EH (cell line): Measurements from ENCODE around the gene GATD1.
A peak's percentile ranks its signal among the peaks of the same experiment; 100 is the strongest.

Experiments used
- DNase-seq: peaks from one replicate; pipeline ENCODE4 v3.0.0-alpha.2; 2015; ENCODE audit warnings: low read depth

Gene GATD1

DNA sequence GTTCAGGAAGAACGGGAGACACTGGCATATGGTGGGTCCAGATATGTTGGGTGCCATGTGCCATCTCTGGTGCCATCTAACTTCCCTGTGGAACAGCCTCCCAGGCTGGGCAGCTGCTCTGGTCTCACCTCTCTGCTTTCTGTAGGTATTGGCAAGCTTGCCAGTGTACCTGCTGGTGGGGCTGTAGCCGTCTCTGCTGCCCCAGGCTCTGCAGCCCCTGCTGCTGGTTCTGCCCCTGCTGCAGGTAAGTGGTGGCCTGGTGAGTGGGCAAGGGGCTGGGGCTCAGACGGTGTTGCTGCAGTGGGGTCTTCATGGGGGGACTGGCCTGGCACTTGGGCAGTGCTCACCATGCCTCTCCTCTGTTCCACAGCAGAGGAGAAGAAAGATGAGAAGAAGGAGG, 35.1 kb upstream of the GATD1 start:
- no peak for DNase-seq

DNA sequence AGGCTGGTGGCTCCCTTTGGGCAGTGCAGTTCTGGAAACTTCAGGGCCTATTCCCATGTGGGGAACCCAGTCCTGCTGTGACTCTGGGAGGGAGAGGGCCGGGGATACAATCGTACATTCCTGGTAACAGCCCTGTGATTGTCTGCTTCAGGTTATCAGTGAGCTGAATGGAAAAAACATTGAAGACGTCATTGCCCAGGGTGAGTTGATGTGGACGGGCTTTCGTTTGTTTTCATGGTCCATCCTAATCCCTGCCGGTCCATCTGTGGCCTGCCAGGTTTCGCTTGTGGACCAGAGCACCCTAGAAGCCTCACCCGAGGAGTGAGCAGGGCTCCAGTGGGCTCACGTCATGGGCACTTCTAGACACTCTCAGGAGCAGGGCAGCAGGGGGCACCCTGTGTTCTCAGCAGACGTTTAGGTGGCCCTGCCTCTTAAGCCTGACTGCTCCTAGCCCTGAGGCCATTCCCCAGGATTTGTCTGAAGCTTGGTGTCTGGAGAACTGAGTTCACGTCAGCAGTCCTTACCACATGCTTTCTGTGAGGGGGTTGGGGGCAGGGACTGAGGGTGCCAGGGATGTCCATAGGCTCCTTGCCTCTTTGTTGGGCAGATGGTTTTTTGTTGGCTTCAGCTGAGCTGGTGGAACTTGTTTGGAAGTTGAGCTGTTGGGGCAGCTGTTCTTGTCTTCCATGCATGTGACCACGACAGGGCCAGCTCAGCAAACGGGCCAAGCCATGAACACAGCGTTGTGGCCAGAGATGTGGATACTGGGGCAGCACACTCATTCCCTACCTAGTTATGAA, 34.4 kb upstream of the GATD1 start:
- DNase-seq, result peak; percentile 42

DNA sequence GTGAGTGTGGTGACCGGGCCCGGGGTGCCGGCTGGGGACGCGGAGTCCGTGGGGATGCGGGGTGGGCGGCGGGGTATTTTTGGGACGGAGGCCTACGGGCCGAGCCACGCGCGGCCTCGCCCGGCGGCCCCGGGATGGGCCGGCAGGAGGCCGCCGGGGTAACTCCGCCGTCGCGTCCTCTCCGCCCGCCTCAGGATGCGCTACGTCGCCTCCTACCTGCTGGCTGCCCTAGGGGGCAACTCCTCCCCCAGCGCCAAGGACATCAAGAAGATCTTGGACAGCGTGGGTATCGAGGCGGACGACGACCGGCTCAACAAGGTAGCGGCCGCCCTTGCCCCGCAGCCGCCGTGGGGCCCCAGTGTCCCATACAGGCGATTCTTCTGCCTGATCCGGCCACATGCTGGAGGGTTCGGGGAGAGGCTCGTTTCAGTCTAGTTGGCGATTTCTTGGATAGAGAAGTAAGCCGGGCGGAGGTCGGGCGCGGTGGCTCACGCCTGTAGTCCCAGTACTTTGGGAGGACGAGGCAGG, 32.8 kb upstream of the GATD1 start:
- DNase-seq, result no peak

DNA sequence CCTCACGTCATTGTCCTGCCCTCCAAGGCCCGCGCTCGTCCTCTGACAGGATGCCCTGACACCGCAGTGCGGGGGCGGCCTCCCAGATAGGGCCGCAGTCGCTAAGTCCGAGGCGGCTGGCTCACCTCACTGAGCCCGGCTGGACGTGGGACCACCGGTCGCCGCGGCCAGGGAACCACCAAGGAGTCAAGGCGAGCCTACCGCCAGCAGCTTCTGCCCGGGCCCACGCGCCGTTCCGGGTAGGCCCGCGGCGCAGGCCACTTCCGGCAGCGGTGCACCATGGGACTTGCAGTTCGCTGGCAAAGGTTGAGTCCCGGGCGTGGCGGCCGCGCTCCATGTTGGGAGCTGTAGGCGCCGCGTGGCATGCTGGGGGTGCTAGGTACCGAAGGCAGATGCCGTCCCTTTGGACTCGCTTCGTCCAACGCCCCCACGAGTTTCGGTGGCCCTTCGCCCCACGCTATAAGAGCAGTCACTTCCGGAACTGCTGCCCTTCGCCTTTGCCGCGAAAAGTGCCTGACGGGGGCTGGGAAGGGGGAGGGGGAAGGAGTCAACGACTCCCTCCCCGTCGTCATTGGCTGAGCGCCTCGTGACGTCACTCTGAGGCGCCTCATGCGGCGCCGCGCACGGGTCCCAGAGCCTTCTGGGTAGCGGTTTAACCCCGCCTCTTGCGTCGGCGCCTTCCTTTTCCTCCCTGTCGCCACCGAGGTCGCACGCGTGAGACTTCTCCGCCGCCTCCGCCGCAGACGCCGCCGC, 32.2 kb upstream of the GATD1 start, which contains the start of gene RPLP2:
TSS of gene RPLP2 (plus strand) at position 681 of the 753 bp plus-strand sequence. CDS start 268 bp downstream, outside the sequence.
- peak; percentile 96 for DNase-seq

DNA sequence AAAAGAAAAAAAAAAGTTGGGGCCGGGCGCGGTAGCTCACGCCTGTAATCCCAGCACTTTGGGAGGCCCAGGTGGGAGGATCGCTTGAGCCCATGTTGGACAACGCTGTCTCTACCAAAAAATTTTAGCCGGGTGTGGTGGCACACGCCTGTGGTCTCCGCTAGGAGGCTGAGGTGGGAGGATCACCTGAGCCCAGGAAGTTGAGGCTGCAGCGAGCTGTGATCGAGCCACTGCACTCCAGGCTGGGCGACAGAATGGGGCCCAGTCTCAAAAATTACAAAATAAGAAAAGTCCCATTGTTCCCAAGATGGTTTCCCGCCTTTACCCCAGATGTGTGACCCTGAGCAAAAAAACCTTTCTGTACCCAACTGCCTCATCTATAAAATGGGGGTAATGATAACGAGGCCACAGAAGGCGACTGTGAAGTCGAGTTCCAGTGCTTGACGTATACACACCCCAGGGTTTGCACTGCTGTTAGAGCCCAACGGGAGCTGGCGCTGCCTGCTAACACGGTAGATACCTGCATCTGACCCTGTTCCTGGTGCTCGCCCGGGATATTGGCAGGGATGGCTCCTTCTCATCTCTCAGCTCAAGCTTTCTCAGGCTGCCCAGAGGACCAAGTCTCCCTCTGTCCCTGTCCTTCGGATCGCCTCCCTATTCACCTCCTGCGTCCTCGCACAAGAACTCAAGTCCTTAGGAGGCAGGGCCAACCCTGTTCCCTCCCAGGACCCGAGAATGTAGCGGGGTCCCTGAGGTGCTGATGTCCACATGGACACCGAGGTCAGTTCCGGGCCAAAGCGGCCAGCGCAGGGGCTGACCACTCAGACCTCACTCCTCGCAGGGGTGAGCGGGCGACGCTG, 31.4 kb upstream of the GATD1 start:
- no peak for DNase-seq

DNA sequence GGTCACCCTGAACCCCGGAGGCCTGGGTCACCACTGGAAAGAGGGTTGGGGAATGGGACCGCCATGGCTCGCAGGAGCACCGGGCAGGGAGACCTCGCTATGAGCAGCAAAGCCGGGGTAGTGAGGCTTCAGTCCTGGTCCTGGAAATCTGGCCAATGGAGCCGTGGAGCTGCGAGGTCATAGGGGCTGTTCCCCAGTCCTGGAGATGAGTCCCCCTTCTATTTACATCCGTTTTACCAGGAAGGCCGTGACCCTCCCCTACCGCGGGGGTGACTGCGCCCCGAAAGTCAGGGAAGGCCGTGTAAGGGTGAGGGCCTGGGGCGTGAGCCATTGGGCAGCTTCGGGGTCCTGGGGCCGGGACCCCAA, 27.3 kb upstream of the GATD1 start:
- no peak for DNase-seq

DNA sequence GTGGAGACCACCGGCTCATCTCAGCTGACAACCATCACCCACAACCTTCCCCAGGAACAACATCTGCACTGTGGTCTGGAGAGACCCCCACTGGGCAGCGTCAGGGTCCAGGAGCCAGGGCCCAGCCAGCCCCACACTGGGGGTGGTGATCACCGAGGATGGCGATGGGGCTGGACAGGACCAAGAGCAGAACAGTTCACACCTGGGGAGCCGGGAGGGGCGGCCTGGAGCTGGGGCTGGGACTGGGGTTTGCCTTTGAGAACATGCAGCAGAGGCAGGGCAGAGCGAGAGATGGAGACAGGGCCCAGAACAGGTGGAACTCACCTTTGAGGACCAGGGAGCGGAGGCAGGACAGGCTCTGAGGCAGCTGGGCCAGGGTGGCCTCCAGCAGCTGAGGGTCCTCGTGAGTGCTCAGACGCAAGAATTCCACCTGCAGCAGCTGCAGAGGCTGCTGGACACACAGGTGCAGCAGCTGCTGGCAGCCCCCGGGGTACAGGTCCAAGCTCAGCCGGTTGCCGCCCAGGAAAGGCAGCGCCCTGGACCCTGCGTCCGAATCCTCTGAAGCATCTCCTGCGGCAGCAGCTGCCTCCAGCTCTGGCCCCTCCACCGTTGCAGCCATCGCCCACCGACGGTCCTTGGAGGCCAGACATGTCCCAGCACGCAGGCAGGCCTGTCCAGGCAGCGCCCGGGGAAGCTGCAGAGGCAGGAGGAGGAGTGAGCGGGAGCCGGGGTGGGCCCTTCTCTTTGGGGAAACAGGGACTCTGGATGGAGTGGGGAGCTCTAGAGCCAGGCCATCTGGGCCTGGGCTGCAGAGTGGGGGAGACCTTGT, 26.7 kb upstream of the GATD1 start:
- DNase-seq, result peak; percentile 24

DNA sequence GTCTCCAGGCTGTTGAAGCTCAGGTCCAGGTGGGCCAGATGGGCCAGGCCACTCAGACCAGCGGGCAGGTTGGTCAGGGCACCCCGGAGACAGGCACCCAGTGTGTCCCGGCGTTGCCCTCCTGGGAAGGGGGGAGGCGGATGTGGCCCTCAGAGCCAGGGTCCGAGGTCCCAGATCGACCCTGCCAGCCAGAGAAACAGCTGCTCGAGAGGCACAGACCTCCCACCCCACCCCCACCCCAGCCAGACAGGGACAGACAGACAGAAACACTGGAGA, 26.1 kb upstream of the GATD1 start:
- DNase-seq, result no peak

DNA sequence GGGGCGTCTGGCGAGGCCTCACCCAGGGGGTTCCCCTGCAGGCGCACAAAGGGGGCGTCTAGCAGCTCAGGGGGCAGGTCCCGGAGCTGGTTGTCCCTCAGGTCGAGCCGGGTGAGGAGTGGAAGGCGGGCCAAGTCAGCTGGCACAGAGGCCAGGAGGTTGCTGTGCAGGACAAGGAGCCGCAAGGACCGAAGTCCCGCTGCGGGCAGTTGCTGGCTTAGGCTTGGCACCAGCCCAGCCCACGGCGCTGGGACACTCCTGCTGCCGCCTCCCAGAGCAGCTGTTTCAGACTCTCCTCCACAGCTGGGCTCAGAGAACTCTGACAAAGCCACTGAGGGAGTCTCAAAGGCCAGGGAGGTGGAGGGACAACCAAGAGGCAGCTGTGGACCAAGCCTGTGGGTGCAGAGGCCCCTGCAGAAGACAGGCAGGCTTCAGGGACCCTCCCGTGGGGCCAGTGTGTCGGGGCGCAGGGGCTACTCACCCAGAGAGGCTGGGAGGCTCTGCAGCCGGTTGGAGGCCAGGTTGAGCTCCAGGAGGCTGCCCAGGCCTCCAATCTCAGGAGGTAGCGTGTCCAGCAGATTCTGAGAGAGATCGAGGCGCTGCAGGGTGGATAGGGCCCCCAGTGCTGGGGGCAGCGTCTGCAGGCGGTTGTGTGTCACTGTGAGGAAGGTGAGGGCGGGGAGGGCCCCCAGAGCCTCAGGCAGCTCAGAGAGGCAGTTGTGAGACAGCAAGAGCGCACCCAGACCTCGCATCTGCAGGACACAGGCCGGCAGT, 25.6 kb upstream of the GATD1 start:
- DNase-seq, result no peak

DNA sequence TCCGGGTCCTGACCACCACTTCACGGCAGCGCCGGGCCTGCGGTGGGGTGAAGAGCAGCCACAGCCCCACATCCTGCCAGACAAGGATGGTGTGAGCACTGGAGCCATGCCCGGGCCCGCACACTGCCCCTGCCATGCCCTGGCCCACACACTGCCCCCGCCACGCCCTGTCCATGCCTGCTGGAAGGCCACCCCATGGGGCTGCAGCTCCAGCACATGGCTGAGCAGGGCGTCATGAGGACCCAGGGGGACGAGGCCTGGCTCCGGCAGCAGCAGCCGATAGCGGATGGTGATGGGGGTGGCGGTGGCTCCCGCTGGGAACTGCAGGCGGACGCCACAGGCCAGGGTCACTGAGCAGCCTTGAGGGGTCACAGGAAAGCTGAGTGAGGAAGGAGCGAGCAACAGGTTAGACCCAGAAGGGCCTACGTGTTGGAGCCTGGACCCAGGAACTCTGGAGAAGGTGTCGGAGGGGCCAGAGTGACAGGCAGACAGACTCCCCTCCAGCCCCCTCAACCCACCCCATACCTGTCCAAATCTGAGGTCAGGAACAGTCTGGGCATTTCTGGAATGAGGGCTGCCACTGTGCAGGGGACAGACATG, 24.8 kb upstream of the GATD1 start:
- no peak for DNase-seq

DNA sequence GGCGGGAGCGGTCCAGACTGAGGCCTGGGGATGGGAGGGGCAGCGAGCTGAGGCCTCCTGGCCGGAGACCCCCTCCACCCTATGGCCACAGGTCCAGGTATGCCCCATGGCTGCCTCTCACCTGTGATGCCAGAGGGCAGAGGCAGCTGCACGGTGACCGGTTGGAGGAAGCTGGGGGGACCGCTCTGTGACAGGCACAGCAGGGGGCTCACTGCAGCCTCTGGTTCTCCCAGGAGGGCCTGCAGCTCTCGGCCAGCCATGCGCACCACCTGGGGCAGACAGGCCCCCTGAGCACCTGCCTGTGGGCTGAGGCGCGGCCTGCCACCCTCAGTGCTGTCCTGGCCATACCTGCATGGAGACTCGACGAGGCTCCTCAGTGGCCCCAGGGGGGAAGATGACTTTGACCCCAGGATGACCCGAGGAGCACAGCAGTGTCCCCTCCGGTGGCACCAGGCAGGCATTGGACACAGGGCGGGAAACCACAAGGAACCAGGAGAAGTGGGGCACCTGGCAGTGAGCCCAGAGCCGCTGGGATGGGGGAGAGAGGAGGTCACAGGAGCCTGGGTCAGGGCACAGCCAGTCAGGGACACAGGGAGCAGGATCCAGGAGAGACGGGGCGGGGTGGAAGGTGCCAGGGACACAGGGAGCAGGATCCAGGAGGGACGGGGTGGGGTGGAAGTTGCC, 24.0 kb upstream of the GATD1 start:
- no peak for DNase-seq

DNA sequence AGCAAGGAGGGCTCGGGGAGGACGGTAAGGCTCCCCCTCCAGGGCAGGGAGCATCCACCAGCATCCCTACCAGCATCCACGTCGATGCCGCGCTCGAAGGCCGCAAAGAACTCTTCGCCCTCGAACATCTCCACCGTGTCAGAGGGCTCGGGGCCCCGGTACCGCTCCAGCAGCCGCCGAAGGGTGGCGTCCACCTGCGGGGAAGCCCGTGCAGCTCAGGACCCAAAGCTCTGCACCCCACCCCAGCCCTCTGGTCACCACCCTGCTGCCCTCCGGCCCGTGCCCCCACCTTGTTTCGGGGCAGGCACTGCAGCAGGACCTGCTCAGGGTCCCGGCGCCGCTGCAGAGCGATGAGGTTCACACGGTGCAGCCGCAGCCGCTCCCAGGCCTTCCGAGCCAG, 23.2 kb upstream of the GATD1 start:
- DNase-seq, result no peak

DNA sequence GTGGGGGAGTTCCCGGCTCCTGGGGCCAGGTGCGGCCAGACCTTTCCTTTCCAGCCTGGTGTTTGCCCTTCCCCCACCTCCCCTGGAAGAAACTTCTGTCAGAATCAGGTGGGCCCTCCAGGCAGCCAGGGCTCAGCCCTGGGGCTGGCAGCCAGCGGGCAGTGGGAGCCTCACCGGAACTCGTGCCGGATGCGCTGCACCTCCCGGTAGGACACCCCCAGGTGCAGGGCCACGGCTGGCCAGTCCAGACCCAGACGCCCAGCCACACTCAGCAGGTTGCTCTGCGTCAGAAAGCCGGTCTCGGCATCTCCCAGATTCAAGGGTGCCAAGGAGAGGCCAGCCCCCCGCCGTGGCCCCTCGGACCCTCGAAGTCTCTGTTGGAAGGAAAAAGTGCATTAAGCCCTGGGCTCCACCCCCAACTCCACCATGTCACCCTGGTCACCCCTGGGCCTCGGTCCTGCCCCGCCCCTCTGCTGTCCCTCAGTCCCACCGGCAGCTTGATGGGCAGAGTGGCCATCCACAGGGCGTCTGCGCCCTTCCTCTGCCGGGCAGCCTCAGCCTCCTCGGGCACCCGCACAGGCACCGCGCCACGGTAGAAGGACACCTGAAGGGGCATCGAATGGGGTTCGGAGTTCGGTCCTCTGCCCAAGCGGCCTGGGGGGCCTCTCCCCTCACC, 22.5 kb upstream of the GATD1 start:
- no peak for DNase-seq

DNA sequence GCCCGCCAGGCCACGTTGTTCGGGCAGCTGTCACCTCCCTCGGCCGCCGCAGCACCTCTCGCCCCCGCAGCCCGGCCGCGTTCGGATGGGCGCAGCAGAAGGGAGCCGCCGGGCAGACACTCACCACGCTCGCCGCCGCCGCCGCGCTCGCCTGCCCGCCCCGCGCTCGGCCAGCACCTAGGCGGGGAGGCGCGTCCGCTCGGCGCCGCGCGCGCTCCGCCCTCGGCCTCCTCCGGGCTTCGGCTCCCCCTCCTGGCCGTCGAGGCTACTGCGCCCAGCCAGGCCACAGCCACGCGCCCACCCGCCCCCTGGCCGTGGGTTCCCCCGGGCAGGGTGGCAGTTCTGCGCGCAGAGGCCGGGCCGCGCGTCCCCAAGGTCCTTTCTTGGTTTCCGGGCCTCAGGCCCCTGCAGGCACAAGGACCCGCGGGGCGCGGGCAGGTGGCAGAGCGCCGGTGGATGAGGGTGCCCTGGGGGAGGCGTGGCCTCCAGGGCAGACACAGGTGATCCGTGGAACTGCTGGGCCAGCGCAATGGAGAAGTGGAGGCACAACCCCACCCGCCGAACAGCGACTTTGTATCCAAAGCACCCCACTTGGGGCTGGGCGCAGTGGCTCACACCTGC, 20.9 kb upstream of the GATD1 start, which contains the start of gene SLC25A22:
TSS of gene SLC25A22 (minus strand) at position 189 of the 621 bp plus-strand sequence. CDS start 3,275 bp downstream, outside the sequence.
- peak; percentile 78 for DNase-seq

DNA sequence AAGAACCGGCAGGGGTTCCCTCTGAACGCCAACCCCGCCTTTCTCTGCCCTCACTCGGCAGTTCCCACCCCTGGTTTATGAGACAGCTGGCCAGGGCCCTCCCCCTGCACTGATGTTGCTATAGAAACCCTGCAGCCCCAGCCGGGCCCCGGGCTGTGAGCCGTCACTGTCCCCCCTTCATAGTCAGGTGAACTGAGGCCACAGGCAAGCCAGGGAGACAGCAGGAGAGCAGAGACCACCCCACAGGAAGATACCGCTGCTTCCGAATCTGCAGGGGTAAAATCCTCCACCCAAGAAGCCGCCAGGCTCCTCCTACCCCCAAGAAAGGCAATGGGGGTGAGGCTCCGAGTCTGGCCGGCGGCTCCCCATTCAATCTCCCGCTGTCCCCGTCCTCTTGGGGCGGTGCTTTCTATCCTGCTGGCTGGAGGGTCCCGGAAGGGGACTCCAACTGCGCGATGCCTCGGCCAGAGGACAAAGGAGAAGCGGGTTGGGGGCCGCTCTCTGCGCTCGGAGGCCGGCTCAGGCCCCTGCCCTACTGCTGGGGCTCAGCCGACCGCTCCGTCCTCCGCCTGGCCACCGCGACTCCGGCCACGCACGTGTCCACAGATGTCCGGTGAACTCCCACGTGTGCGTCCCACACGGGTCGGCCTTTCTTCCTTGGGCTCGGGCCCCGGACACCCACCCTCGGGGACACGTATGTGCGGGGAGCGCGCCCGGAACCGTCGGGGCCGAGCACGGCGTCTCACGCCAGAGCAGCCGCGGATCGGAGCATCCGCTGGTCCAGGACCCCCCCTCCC, 20.2 kb upstream of the GATD1 start:
- peak; percentile 87 for DNase-seq

DNA sequence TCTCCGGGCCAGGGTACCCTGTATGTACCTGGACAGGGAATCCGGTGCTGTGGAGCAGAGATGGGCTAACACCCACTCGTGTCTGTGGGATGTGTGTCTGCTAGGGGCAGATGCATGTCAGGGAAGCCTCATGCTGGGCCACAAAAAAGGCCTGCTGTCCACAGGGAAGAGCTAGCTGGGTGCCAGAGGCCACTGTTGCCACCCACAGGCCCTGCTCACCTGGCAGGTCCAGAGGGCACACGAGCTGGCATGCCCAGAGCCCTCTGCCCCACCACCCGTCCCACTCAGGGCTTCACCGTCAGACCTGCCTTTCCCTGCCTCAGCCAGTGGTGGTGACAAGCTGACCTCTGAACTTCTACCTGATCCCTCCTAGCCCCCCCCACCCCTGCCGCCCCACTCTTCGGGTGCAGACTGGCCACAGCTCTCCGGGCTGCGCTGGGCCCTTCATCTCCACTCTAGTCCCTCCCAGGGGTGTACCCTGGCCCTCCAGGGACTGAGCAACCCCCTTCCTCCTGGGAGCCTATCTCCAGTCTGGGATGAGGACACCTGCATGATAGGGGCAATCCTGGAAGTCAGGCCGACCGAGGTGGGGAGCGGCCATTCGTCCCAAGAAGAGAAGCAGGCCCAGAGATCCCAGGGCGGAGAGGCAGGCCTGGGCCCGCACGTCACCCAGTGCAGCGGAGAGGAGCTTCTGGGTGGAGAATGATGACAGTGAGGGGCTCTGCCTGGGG, 19.4 kb upstream of the GATD1 start:
- no peak for DNase-seq
